ENCODE results near the gene GKN2. TPM values are rescaled to one million over a fixed set of nuclear protein-coding genes. Genes with fewer than 3 reads are reported as not detected.

The GKN2 gene
- total and polyA plus RNA-seq, 2 donors (not counting 1 experiment from before 2014, with no cell fraction given), result not detected

GRCh38 chr2:68946117-68946516 is 6.6 kb downstream of the GKN2 start:
- CTCF ChIA-PET, result no interaction called here
- POLR2A ChIA-PET, result no interaction called here

More at GRCh38 chr2:68946117-68946516, 6.6 kb downstream of the GKN2 start:
- Mint-ChIP-seq H3K4me3 (no peak overlapping the region), H3K27ac (no peak overlapping the region), H3K4me1 (peaks cover 4% of the 10 kb centered on the region), H3K9me3 (ENCODE audit: insufficient read depth) (no peaks in the 10 kb centered on the region), H3K27me3 (peaks cover 45% of the 10 kb centered on the region)
- DNase-seq, result no peak
- WGBS (ENCODE audit: insufficient coverage), result no CpG with 5 or more reads among the region's 3 CpGs
- Histone ChIP-seq H3K4me1 (ENCODE audit: control insufficient read depth in 2 of 2, insufficient read depth in 2 of 2, low read length in 2 of 2) (peaks cover 0 to 5% of the 10 kb centered on the region in 2 donors), H3K9ac (ENCODE audit: low read length) (no peak overlapping the region), H3K27ac (ENCODE audit: low read length in 2 of 2) (no peak overlapping the region), H3K9me3 (ENCODE audit: control extremely low read depth in 1 of 3, control insufficient read depth in 2 of 3, insufficient read depth in 1 of 3, low read length in 2 of 3) (peaks cover 0 to 2% (median 0%) of the 10 kb centered on the region in 3 donors), H3K36me3 (replicated peaks in 1 of 2; ENCODE audit: control extremely low read depth in 1 of 2, control insufficient read depth in 1 of 2, extremely low read depth in 1 of 2, insufficient read depth in 2 of 2, low read length in 1 of 2) (no peaks in the 10 kb centered on the region), H2AFZ (ENCODE audit: insufficient read depth, low read depth, low read length, poor library complexity, severe bottlenecking) (no peak overlapping the region), H3K27me3 (replicated peaks in 1 of 4; ENCODE audit: control extremely low read depth in 1 of 4, control insufficient read depth in 3 of 4, insufficient read depth in 4 of 4, low read length in 3 of 4) (peaks cover 0 to 28% (median 13%) of the 10 kb centered on the region in 4 experiments), H3K79me2 (ENCODE audit: control insufficient read depth, insufficient read depth, low read length) (no peaks in the 10 kb centered on the region), H3K4me3 (ENCODE audit: control extremely low read depth in 1 of 5, extremely low read depth in 1 of 5, insufficient read depth in 1 of 5, low read depth in 2 of 5, low read length in 4 of 5) (no peak overlapping the region), H4K20me1 (ENCODE audit: control insufficient read depth, insufficient read depth, low read length, poor library complexity, severe bottlenecking) (no peaks in the 10 kb centered on the region), H3K4me2 (replicated peaks; ENCODE audit: low read depth, low read length, poor library complexity, severe bottlenecking) (no peak overlapping the region)
- no peak for ATAC-seq (ENCODE audit: low read depth)
- TF ChIP-seq EZH2 (IDR thresholded peaks at IDR 0.05; ENCODE audit: borderline replicate concordance, insufficient read depth, low read depth, low read length, poor library complexity, severe bottlenecking), result no peak
- no peak for TF ChIP-seq CTCF (IDR thresholded peaks at IDR 0.05)
- intact Hi-C loops (cut with micrococcal nuclease), result no loop called here

All from B cell (primary cell).